ENCODE data around the gene OR5K3. TPM values are rescaled to one million over a fixed set of nuclear protein-coding genes. Genes with fewer than 3 reads are reported as not detected.

OR5K3 gene
- total and polyA plus RNA-seq, 4 donors: not detected

DNA sequence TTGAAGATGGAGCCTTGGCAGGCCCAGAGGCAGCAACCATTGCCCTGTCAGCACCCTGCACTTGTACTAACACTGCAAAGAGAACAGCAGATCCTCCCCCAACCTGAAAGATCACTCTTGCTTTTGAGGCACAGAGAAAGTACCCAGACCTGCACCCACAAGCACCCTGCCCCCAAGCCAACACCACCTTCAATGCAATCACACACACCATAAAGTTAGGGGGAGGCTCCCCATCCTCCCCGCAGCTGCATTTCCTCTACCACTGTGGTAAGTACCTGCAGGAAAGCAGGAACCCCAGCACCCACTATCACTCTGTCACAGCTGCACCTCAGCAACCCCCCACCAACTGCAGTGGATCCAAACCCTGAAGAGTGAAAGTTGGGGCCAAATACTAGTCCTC is 12.0 kb downstream of the OR5K3 start:
- Histone ChIP-seq H3K27ac (ENCODE audit: low read depth in 1 of 2, low read length in 2 of 2) (no peak overlapping the region), H3K4me3 (ENCODE audit: low read depth in 1 of 3, low read length in 3 of 3) (no peak overlapping the region), H3K4me1 (ENCODE audit: control insufficient read depth in 4 of 4, insufficient read depth in 4 of 4, low read length in 3 of 4) (no peaks in the 10 kb centered on the region), H3K9ac (ENCODE audit: low read depth in 1 of 2, low read length in 2 of 2) (no peak overlapping the region), H3K27me3 (ENCODE audit: control insufficient read depth in 4 of 4, insufficient read depth in 4 of 4, low read length in 3 of 4) (no peaks in the 10 kb centered on the region), H3K36me3 (ENCODE audit: control insufficient read depth in 4 of 4, insufficient read depth in 3 of 4, low read depth in 1 of 4, low read length in 3 of 4) (no peaks in the 10 kb centered on the region), H3K9me3 (ENCODE audit: control insufficient read depth in 4 of 4, low read length in 3 of 4) (peaks cover 0 to 30% (median 2%) of the 10 kb centered on the region in 4 donors)
- WGBS: 89% methylated on average over 1 of the region's 1 CpG
- DNase-seq (ENCODE audit: low spot score): no peak
- TF ChIP-seq NR2F2 (IDR thresholded peaks at IDR 0.05) (no peak), RXRA (IDR thresholded peaks at IDR 0.05) (no peak), TAF1 (conservative IDR thresholded peaks at IDR 0.05) (no peak), HNF4G (IDR thresholded peaks at IDR 0.05) (no peak), SP1 (IDR thresholded peaks at IDR 0.05) (no peak), JUND (IDR thresholded peaks at IDR 0.05) (no peak), RAD21 (IDR thresholded peaks at IDR 0.05) (no peak), FOXA2 (IDR thresholded peaks at IDR 0.05) (no peak), HNF4A (conservative IDR thresholded peaks at IDR 0.05) (no peak), EGR1 (IDR thresholded peaks at IDR 0.05; ENCODE audit: low read depth in 2 of 2) (no peak), GABPA (IDR thresholded peaks at IDR 0.05 in 1 of 2, conservative IDR thresholded peaks at IDR 0.05 in 1 of 2) (no peak)
- TF ChIP-seq, protein P1, sequence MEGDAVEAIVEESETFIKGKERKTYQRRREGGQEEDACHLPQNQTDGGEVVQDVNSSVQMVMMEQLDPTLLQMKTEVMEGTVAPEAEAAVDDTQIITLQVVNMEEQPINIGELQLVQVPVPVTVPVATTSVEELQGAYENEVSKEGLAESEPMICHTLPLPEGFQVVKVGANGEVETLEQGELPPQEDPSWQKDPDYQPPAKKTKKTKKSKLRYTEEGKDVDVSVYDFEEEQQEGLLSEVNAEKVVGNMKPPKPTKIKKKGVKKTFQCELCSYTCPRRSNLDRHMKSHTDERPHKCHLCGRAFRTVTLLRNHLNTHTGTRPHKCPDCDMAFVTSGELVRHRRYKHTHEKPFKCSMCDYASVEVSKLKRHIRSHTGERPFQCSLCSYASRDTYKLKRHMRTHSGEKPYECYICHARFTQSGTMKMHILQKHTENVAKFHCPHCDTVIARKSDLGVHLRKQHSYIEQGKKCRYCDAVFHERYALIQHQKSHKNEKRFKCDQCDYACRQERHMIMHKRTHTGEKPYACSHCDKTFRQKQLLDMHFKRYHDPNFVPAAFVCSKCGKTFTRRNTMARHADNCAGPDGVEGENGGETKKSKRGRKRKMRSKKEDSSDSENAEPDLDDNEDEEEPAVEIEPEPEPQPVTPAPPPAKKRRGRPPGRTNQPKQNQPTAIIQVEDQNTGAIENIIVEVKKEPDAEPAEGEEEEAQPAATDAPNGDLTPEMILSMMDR (IDR thresholded peaks at IDR 0.05; ENCODE audit: low read depth, low read length, missing input control): no peak
- TF ChIP-seq, protein P2, sequence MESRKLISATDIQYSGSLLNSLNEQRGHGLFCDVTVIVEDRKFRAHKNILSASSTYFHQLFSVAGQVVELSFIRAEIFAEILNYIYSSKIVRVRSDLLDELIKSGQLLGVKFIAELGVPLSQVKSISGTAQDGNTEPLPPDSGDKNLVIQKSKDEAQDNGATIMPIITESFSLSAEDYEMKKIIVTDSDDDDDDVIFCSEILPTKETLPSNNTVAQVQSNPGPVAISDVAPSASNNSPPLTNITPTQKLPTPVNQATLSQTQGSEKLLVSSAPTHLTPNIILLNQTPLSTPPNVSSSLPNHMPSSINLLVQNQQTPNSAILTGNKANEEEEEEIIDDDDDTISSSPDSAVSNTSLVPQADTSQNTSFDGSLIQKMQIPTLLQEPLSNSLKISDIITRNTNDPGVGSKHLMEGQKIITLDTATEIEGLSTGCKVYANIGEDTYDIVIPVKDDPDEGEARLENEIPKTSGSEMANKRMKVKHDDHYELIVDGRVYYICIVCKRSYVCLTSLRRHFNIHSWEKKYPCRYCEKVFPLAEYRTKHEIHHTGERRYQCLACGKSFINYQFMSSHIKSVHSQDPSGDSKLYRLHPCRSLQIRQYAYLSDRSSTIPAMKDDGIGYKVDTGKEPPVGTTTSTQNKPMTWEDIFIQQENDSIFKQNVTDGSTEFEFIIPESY (IDR thresholded peaks at IDR 0.05): no peak
- TF ChIP-seq, protein P3, sequence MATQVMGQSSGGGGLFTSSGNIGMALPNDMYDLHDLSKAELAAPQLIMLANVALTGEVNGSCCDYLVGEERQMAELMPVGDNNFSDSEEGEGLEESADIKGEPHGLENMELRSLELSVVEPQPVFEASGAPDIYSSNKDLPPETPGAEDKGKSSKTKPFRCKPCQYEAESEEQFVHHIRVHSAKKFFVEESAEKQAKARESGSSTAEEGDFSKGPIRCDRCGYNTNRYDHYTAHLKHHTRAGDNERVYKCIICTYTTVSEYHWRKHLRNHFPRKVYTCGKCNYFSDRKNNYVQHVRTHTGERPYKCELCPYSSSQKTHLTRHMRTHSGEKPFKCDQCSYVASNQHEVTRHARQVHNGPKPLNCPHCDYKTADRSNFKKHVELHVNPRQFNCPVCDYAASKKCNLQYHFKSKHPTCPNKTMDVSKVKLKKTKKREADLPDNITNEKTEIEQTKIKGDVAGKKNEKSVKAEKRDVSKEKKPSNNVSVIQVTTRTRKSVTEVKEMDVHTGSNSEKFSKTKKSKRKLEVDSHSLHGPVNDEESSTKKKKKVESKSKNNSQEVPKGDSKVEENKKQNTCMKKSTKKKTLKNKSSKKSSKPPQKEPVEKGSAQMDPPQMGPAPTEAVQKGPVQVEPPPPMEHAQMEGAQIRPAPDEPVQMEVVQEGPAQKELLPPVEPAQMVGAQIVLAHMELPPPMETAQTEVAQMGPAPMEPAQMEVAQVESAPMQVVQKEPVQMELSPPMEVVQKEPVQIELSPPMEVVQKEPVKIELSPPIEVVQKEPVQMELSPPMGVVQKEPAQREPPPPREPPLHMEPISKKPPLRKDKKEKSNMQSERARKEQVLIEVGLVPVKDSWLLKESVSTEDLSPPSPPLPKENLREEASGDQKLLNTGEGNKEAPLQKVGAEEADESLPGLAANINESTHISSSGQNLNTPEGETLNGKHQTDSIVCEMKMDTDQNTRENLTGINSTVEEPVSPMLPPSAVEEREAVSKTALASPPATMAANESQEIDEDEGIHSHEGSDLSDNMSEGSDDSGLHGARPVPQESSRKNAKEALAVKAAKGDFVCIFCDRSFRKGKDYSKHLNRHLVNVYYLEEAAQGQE (IDR thresholded peaks at IDR 0.05): no peak
- TF ChIP-seq, protein P4, sequence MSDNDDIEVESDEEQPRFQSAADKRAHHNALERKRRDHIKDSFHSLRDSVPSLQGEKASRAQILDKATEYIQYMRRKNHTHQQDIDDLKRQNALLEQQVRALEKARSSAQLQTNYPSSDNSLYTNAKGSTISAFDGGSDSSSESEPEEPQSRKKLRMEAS (IDR thresholded peaks at IDR 0.05): no peak

DNA sequence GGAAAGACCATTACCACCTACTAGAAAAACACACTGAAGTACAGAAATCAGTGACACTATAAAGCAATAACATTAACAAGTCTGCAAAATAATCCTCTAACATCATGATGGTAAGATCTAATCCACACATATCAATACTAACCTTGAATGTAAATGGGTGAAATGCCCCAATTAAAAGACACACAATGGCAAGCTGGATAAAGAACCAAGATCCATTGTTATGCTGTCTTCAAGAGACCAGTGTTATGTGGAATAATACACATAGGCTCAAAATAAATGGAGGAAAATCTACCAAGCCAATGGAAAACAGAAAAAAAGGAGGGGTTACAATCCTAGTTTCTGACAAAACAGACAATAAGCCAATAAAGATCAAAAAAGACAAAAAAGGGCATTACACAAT is 13.5 kb downstream of the OR5K3 start:
- peaks cover 0 to 22% (median 2%) of the 10 kb centered on the region in 4 donors for H3K9me3 ChIP-seq (ENCODE audit: control insufficient read depth in 4 of 4, low read length in 3 of 4)
- no peaks in the 10 kb centered on the region for H3K27me3 ChIP-seq (ENCODE audit: control insufficient read depth in 4 of 4, insufficient read depth in 4 of 4, low read length in 3 of 4)
- no peaks in the 10 kb centered on the region for H3K4me1 ChIP-seq (ENCODE audit: control insufficient read depth in 4 of 4, insufficient read depth in 4 of 4, low read length in 3 of 4)
- DNase-seq (ENCODE audit: low spot score): no peak
- H3K27ac ChIP-seq (ENCODE audit: low read depth in 1 of 2, low read length in 2 of 2): no peak overlapping the region
- H3K9ac ChIP-seq (ENCODE audit: low read depth in 1 of 2, low read length in 2 of 2): no peak overlapping the region
- no peak overlapping the region for H3K4me3 ChIP-seq (ENCODE audit: low read depth in 1 of 3, low read length in 3 of 3)
- no peaks in the 10 kb centered on the region for H3K36me3 ChIP-seq (ENCODE audit: control insufficient read depth in 4 of 4, insufficient read depth in 3 of 4, low read depth in 1 of 4, low read length in 3 of 4)
- TF ChIP-seq, protein P1 (IDR thresholded peaks at IDR 0.05; ENCODE audit: low read depth, low read length, missing input control): no peak
- TF ChIP-seq JUND (IDR thresholded peaks at IDR 0.05) (no peak), FOXA1 (IDR thresholded peaks at IDR 0.05) (no peak), FOXA2 (IDR thresholded peaks at IDR 0.05) (no peak), HNF4G (IDR thresholded peaks at IDR 0.05) (no peak), HNF4A (conservative IDR thresholded peaks at IDR 0.05) (no peak), RAD21 (IDR thresholded peaks at IDR 0.05) (no peak), GABPA (IDR thresholded peaks at IDR 0.05 in 1 of 2, conservative IDR thresholded peaks at IDR 0.05 in 1 of 2) (no peak), NR2F2 (IDR thresholded peaks at IDR 0.05) (no peak), EGR1 (IDR thresholded peaks at IDR 0.05; ENCODE audit: low read depth in 2 of 2) (no peak), YY1 (IDR thresholded peaks at IDR 0.05) (no peak)
- TF ChIP-seq, protein P3 (IDR thresholded peaks at IDR 0.05): no peak
- TF ChIP-seq, protein P4 (IDR thresholded peaks at IDR 0.05): no peak

Measured in liver (tissue), 9 donors.